Smooth muscle cell (in vitro differentiated cells): Measurements from ENCODE around the gene BPTF. TPM values are rescaled to one million over a fixed set of nuclear protein-coding genes. Genes with fewer than 3 reads are reported as not detected.

Experiments used
- DNase-seq: peaks from one replicate; lab custom pipeline; 2025; ENCODE audit not compliant: unreplicated experiment; lab: John Stamatoyannopoulos, UW
- H2AFZ ChIP-seq: fragments of 200-600 bp; sonication (generic); 2 replicates; pipeline ENCODE4 v1.6.0; 2016; ENCODE audit warnings: antibody characterized with exemption, low read depth, mild to moderate bottlenecking
- H3F3A ChIP-seq: fragments of 200-600 bp; sonication (generic); 2 replicates; pipeline ENCODE4 v1.6.0; 2017; ENCODE audit warnings: antibody characterized with exemption, low read depth
- H3K27ac ChIP-seq: fragments of 200-600 bp; sonication (generic); 2 replicates; pipeline ENCODE4 v1.5.1; 2016; ENCODE audit warnings: low read depth, mild to moderate bottlenecking
- H3K27me3 ChIP-seq: fragments of 200-600 bp; sonication (generic); 2 replicates; pipeline ENCODE4 v1.6.1; 2016; ENCODE audit warnings: low read depth, mild to moderate bottlenecking
- H3K36me3 ChIP-seq: fragments of 200-600 bp; sonication (generic); 2 replicates; pipeline ENCODE4 v1.5.1; 2016; ENCODE audit warnings: low read depth
- H3K4me1 ChIP-seq: fragments of 200-600 bp; sonication (generic); 2 replicates; pipeline ENCODE4 v1.5.1; 2016; ENCODE audit warnings: low read depth
- H3K4me2 ChIP-seq: fragments of 200-600 bp; sonication (generic); 2 replicates; pipeline ENCODE4 v1.6.0; 2016; ENCODE audit warnings: mild to moderate bottlenecking
- H3K4me3 ChIP-seq: fragments of 200-600 bp; sonication (generic); 2 replicates; pipeline ENCODE4 v1.5.1; 2016; ENCODE audit warnings: mild to moderate bottlenecking
- H3K79me2 ChIP-seq: fragments of 200-600 bp; sonication (generic); 2 replicates; pipeline ENCODE4 v1.6.0; 2016; ENCODE audit warnings: low read depth, mild to moderate bottlenecking
- H3K9ac ChIP-seq: fragments of 200-600 bp; sonication (generic); 2 replicates; pipeline ENCODE4 v1.6.0; 2016; ENCODE audit warnings: low read depth
- H3K9me3 ChIP-seq: fragments of 200-600 bp; sonication (generic); replicated peaks from 2 replicates; pipeline ENCODE4 v1.5.1; 2016; ENCODE audit warnings: low read depth
- H4K20me1 ChIP-seq: fragments of 200-600 bp; sonication (generic); 2 replicates; pipeline ENCODE4 v1.6.0; 2016; ENCODE audit warnings: low read depth
- WGBS: methylation state at CpG from one replicate; pipeline ENCODE4 v1.1.7; 2016; ENCODE audit warnings: low lambda C conversion rate; 5-methylcytosine and 5-hydroxymethylcytosine counted together
- polyA plus RNA-seq: library from polyadenylated mRNA; unstranded; fragments of >200 nt; fragmentation: Nextera tagmentation; extraction: Ambion mirVana; gene quantifications from 2 replicates; pipeline ENCODE4 v1.2.1, GENCODE V29; 2016
- small RNA-seq: library from RNA; depleted of rRNA; stranded (forward); fragments of <200 nt; gene quantifications from one replicate; pipeline ENCODE3, GENCODE V24; 2014
- total RNA-seq: library from RNA; depleted of rRNA; stranded (reverse); fragments of >200 nt; gene quantifications from 2 replicates; pipeline ENCODE4 v1.2.3, GENCODE V29; 2014
- TF ChIP-seq, protein P1 (sequence below): fragments of 200-600 bp; sonication (generic); IDR thresholded peaks from 2 replicates; pipeline ENCODE4 v1.5.1; 2017; ENCODE audit warnings: borderline replicate concordance, mild to moderate bottlenecking, antibody characterized with exemption; ENCODE audit not compliant: insufficient read depth, poor library complexity, severe bottlenecking

BPTF gene
- total and polyA plus RNA-seq, 2 experiments from 2014 or later = 26.8 to 51.2 TPM

DNA sequence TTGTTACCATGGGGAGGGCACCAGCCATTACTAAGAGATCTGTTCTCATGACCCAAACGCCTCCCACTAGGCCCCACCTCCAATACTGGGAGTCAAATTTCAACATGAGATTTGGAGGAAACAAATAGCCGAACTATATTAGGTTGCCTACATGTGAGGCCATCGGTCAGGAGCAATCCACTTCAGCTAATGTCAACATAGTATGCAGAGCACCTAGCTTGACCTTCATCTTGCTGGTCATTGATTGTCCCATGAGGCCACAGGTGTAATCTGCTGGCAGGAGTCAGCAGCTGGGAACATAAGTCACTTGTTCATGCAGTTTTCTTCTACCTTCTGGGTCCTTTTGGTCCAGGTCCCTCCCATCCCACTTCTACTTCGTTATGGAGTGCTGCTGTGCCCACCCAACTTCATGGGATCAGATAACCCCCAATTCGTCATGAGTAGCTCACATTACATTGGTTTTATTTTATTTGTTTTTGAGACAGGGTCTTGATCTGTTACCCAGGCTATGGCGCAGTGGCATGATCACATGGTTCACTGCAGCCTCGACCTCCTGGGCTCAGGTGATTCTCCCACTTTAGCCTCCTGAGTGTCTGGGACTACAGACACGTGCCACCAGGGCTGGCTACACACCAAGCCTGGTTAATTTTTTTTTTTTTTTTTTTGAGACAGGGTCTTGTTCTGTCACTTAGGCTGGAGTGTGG is 204.4 kb downstream of the BPTF start:
- Histone ChIP-seq H3K79me2 (no peaks in the 10 kb centered on the region), H2AFZ (no peak overlapping the region), H3K27me3 (no peaks in the 10 kb centered on the region), H3K9me3 (no peaks in the 10 kb centered on the region), H4K20me1 (no peaks in the 10 kb centered on the region), H3K27ac (no peak overlapping the region), H3K36me3 (no peaks in the 10 kb centered on the region), H3K4me2 (no peak overlapping the region), H3K9ac (no peak overlapping the region), H3K4me3 (no peak overlapping the region), H3F3A (no peaks in the 10 kb centered on the region), H3K4me1 (peaks cover 4% of the 10 kb centered on the region)
- WGBS = 86% methylated on average over 8 of the region's 8 CpGs
- TF ChIP-seq, protein P1, sequence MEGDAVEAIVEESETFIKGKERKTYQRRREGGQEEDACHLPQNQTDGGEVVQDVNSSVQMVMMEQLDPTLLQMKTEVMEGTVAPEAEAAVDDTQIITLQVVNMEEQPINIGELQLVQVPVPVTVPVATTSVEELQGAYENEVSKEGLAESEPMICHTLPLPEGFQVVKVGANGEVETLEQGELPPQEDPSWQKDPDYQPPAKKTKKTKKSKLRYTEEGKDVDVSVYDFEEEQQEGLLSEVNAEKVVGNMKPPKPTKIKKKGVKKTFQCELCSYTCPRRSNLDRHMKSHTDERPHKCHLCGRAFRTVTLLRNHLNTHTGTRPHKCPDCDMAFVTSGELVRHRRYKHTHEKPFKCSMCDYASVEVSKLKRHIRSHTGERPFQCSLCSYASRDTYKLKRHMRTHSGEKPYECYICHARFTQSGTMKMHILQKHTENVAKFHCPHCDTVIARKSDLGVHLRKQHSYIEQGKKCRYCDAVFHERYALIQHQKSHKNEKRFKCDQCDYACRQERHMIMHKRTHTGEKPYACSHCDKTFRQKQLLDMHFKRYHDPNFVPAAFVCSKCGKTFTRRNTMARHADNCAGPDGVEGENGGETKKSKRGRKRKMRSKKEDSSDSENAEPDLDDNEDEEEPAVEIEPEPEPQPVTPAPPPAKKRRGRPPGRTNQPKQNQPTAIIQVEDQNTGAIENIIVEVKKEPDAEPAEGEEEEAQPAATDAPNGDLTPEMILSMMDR = no peak
- DNase-seq = no peak

Small RNAs within 50 kb of the gene (small RNA-seq; reads per million reads assigned to genes)
- not detected for gene RN7SL622P

Other genes starting within 250 kb of the BPTF start
- 44.3 and 50.1 TPM in 2 replicates for gene NOL11, start 107.6 kb upstream of the BPTF start, total RNA-seq
- 20.7 and 28.0 TPM in 2 replicates for gene NOL11, start 107.6 kb upstream of the BPTF start, polyA plus RNA-seq
- gene C17orf58, start 171.0 kb downstream of the BPTF start, total RNA-seq = 4.9 and 8.9 TPM in 2 replicates
- 8.0 and 10.5 TPM in 2 replicates for gene C17orf58, start 171.0 kb downstream of the BPTF start, polyA plus RNA-seq
- gene KPNA2, start 210.2 kb downstream of the BPTF start, total RNA-seq = 84.6 and 88.3 TPM in 2 replicates
- gene KPNA2, start 210.2 kb downstream of the BPTF start, polyA plus RNA-seq = 108 and 135 TPM in 2 replicates